GM06990 (cell line): ENCODE data around the gene KCNF1.

ENCODE experiments used
- DNase-seq: peaks from one replicate; pipeline ENCODE4 v3.0.0-alpha.2; 2011; ENCODE audit not compliant: insufficient read length; ENCODE audit errors: extremely low read depth
- H3K27me3 ChIP-seq: replicated peaks from 2 replicates; pipeline ENCODE4 v1.6.0; 2011; ENCODE audit warnings: low read length; ENCODE audit not compliant: control insufficient read depth, insufficient read depth
- H3K36me3 ChIP-seq: 2 replicates; pipeline ENCODE4 v1.5.1; 2011; ENCODE audit warnings: low read length; ENCODE audit not compliant: control insufficient read depth, insufficient read depth
- H3K4me3 ChIP-seq: replicated peaks from 2 replicates; pipeline ENCODE4 v1.5.1; 2011; ENCODE audit warnings: low read depth, mild to moderate bottlenecking, control low read depth, low read length
- TF ChIP-seq, protein P1 (sequence below): IDR thresholded peaks from 2 replicates; pipeline ENCODE4 v1.5.1; 2011; ENCODE audit warnings: low read length, control low read depth, mild to moderate bottlenecking, inconsistent platforms; ENCODE audit not compliant: insufficient read depth, poor library complexity, severe bottlenecking

Gene KCNF1

GRCh38 chr2:10915731-10916276 is 4.1 kb downstream of the KCNF1 start:
- no peak for DNase-seq
- TF ChIP-seq, protein P1, sequence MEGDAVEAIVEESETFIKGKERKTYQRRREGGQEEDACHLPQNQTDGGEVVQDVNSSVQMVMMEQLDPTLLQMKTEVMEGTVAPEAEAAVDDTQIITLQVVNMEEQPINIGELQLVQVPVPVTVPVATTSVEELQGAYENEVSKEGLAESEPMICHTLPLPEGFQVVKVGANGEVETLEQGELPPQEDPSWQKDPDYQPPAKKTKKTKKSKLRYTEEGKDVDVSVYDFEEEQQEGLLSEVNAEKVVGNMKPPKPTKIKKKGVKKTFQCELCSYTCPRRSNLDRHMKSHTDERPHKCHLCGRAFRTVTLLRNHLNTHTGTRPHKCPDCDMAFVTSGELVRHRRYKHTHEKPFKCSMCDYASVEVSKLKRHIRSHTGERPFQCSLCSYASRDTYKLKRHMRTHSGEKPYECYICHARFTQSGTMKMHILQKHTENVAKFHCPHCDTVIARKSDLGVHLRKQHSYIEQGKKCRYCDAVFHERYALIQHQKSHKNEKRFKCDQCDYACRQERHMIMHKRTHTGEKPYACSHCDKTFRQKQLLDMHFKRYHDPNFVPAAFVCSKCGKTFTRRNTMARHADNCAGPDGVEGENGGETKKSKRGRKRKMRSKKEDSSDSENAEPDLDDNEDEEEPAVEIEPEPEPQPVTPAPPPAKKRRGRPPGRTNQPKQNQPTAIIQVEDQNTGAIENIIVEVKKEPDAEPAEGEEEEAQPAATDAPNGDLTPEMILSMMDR, result no peak
- Histone ChIP-seq H3K27me3 (no peaks in the 10 kb centered on the region; the same call in none of the 2 replicates), H3K36me3 (no peaks in the 10 kb centered on the region), H3K4me3 (no peak overlapping the region)

DNA sequence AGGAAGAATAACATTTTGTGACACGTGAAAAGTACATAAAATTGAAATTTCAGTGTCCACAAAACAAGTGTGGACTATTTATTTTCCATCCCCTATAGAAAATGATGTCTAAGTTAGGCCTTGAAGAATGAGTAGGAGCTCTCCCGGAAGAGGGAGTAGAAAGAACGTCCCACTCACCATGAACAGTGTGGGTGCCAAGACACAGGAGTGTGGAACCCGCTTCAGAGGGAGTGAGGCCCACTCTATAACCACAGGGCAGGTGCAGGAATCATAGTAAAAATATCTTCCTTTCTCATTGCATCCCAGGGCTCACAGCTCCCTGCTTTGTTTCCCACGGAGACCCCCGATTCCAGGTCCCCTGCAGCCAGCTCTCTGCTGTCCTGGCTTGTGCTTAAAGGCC is 5.2 kb downstream of the KCNF1 start:
- TF ChIP-seq, protein P1, result no peak
- Histone ChIP-seq H3K36me3 (no peaks in the 10 kb centered on the region), H3K4me3 (no peak overlapping the region), H3K27me3 (no peaks in the 10 kb centered on the region; the same call in none of the 2 replicates)
- DNase-seq, result no peak

GRCh38 chr2:10917927-10918326 is 6.2 kb downstream of the KCNF1 start:
- TF ChIP-seq, protein P1, result no peak

GRCh38 chr2:10918661-10919409 is 7.1 kb downstream of the KCNF1 start:
- no peak for DNase-seq
- Histone ChIP-seq H3K27me3 (no peaks in the 10 kb centered on the region; the same call in none of the 2 replicates), H3K36me3 (no peaks in the 10 kb centered on the region), H3K4me3 (no peak overlapping the region)
- TF ChIP-seq, protein P1, result no peak

More at GRCh38 chr2:10917927-10918326, 6.2 kb downstream of the KCNF1 start:
- H3K4me3 ChIP-seq, result no peak overlapping the region
- no peaks in the 10 kb centered on the region; the same call in none of the 2 replicates for H3K27me3 ChIP-seq
- no peak for DNase-seq
- no peaks in the 10 kb centered on the region for H3K36me3 ChIP-seq

DNA sequence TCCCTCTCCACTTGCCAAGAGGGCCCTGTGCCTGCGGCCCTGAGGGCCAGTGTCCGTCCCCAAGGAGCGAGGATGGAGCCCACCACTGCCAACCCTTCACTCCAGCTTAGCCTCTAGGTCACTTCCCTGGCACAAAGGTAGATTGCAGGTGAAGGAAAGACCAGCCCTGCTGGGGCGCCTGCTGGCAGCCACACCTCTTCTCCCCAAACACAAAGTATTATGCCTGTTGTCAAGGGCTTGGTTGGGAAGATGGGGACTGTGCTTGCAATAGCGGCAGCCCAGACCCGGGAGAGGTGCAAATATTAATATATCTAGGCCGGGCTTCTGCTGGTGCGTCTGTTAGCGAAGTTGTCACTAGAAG is 7.7 kb downstream of the KCNF1 start:
- H3K27me3 ChIP-seq, result no peaks in the 10 kb centered on the region; the same call in none of the 2 replicates
- TF ChIP-seq, protein P1, result no peak
- H3K36me3 ChIP-seq, result no peaks in the 10 kb centered on the region
- no peak overlapping the region for H3K4me3 ChIP-seq
- DNase-seq, result no peak
